Endothelial cell of umbilical vein (primary cell): ENCODE results near the gene OR2M3. TPM values are rescaled to one million over a fixed set of nuclear protein-coding genes. Genes with fewer than 3 reads are reported as not detected.

ENCODE experiments used
- BruUV-seq: library from RNA; stranded (reverse); fragments of 400-500 nt; replicated peaks from 2 replicates; lab custom pipeline; 2021; lab: Mats Ljungman, UMichigan
- CTCF ChIA-PET: fragments of 300-600, 350-600 bp; sonication (Branson Sonifier 250); formaldehyde crosslinking; loops from one replicate; lab custom pipeline; 2021; ENCODE audit warnings: antibody characterized with exemption, inconsistent platforms; lab: Charles Lee
- POLR2A ChIA-PET: fragments of 300-600, 350-600 bp; sonication (Branson Sonifier 250); formaldehyde crosslinking; loops from one replicate; lab custom pipeline; 2021; ENCODE audit warnings: antibody characterized with exemption, inconsistent platforms; lab: Charles Lee
- DNase-seq: peaks from one replicate; pipeline ENCODE4 v3.0.0-alpha.2; 2011; ENCODE audit warnings: low read depth, low spot score
- FAIRE-seq: peaks from 2 replicates; lab custom pipeline; 2011; peaks lifted over from hg19 to GRCh38; lab: Jason Lieb, UNC
- H2AFZ ChIP-seq: 2 replicates; pipeline ENCODE4 v1.6.0; 2012; ENCODE audit warnings: low read depth, low read length, control low read depth, inconsistent platforms
- H3K27ac ChIP-seq: 2 replicates; pipeline ENCODE4 v1.5.1; 2011; ENCODE audit warnings: low read depth, mild to moderate bottlenecking, control low read depth, low read length, moderate library complexity; ENCODE audit not compliant: insufficient read depth
- H3K27me3 ChIP-seq, 2 experiments: 2 replicates each; pipeline versions ENCODE4 v1.6.0 to v1.6.1; 2011; ENCODE audit warnings: low read length in 2 of 2, mixed read lengths in 1 of 2; ENCODE audit not compliant: control insufficient read depth in 2 of 2, insufficient read depth in 2 of 2
- H3K36me3 ChIP-seq, 2 experiments: 2 replicates in 1 of 2; 3 replicates in 1 of 2; pipeline ENCODE4 v1.5.1; 2011; ENCODE audit warnings: low read length in 2 of 2, mild to moderate bottlenecking in 1 of 2, moderate library complexity in 1 of 2; ENCODE audit not compliant: control insufficient read depth in 2 of 2, insufficient read depth in 2 of 2; ENCODE audit errors: extremely low read depth in 1 of 2
- H3K4me1 ChIP-seq: 3 replicates; pipeline ENCODE4 v1.5.1; 2011; ENCODE audit warnings: mild to moderate bottlenecking, low read length; ENCODE audit not compliant: control insufficient read depth, insufficient read depth; ENCODE audit errors: extremely low read depth
- H3K4me2 ChIP-seq: 2 replicates; pipeline ENCODE4 v1.6.1; 2011; ENCODE audit warnings: low read length, control low read depth, mixed read lengths; ENCODE audit not compliant: insufficient read depth
- H3K4me3 ChIP-seq, 3 experiments: fragments of 200-600 bp in 1 of 3; sonication (generic), shearing (Covaris generic) in 1 of 3; replicated peaks in 1 of 3; 2 replicates each; pipeline ENCODE4 v1.5.1; 2011 to 2016; ENCODE audit warnings: control low read depth in 3 of 3, low read length in 3 of 3, mild to moderate bottlenecking in 2 of 3, inconsistent platforms in 1 of 3, low read depth in 1 of 3, moderate library complexity in 1 of 3; ENCODE audit not compliant: insufficient read depth in 1 of 3
- H3K79me2 ChIP-seq: 2 replicates; pipeline ENCODE4 v1.6.0; 2012; ENCODE audit warnings: low read length, inconsistent platforms; ENCODE audit not compliant: control insufficient read depth, insufficient read depth
- H3K9ac ChIP-seq: replicated peaks from 2 replicates; pipeline ENCODE3; 2011; ENCODE audit warnings: low read length, control low read depth; ENCODE audit not compliant: insufficient read depth; ENCODE audit errors: extremely low read depth
- H3K9me1 ChIP-seq: replicated peaks from 3 replicates; pipeline ENCODE4 v1.6.0; 2011; ENCODE audit warnings: mild to moderate bottlenecking, low read length; ENCODE audit not compliant: control insufficient read depth, insufficient read depth; ENCODE audit errors: extremely low read depth
- H3K9me3 ChIP-seq: replicated peaks from 2 replicates; pipeline ENCODE4 v1.5.1; 2012; ENCODE audit warnings: low read length, inconsistent platforms; ENCODE audit not compliant: control insufficient read depth, insufficient read depth
- H4K20me1 ChIP-seq: replicated peaks from 2 replicates; pipeline ENCODE3; 2011; ENCODE audit warnings: mild to moderate bottlenecking, low read length; ENCODE audit not compliant: control insufficient read depth, insufficient read depth; ENCODE audit errors: extremely low read depth
- EZH2 ChIP-seq: IDR thresholded peaks from 2 replicates; pipeline ENCODE4 v1.6.1; 2012; ENCODE audit warnings: borderline replicate concordance, low read depth, mild to moderate bottlenecking, moderate library complexity, low read length, inconsistent platforms; ENCODE audit not compliant: severe bottlenecking
- FOS ChIP-seq: IDR thresholded peaks from 2 replicates; pipeline ENCODE4 v1.6.1; 2011; ENCODE audit warnings: mild to moderate bottlenecking, low read length, moderate library complexity, borderline replicate concordance; ENCODE audit not compliant: insufficient read depth
- GATA2 ChIP-seq: IDR thresholded peaks from 2 replicates; pipeline ENCODE4 v1.7.0; 2011; ENCODE audit warnings: low read depth, mild to moderate bottlenecking, moderate library complexity, mixed read lengths, low read length; ENCODE audit not compliant: insufficient read length, insufficient read depth
- JUN ChIP-seq: IDR thresholded peaks from 2 replicates; pipeline ENCODE4 v1.6.1; 2011; ENCODE audit warnings: borderline replicate concordance, low read depth; ENCODE audit not compliant: insufficient read length, insufficient read depth
- MYC ChIP-seq: IDR thresholded peaks from one replicate; pipeline ENCODE4 v1.6.1; 2011; ENCODE audit warnings: mild to moderate bottlenecking, low read depth, low read length
- POLR2A ChIP-seq: IDR thresholded peaks from 2 replicates; pipeline ENCODE4 v1.6.1; 2012; ENCODE audit warnings: low read depth, mild to moderate bottlenecking, control low read depth, low read length
- POLR2AphosphoS5 ChIP-seq: IDR thresholded peaks from 2 replicates; pipeline ENCODE4 v1.6.1; 2012; ENCODE audit warnings: low read depth, mild to moderate bottlenecking, control low read depth, low read length, moderate library complexity; ENCODE audit not compliant: insufficient read depth
- dilution Hi-C: fragments of 300-500 bp; cut with MboI; formaldehyde crosslinking; loops from one replicate; pipeline ENCODE4 v1.15.0; 2019; ENCODE audit warnings: low sequenced_read_pairs; ENCODE audit not compliant: extremely low pct_ligation_motif_present
- intact Hi-C: fragments of 100-400 bp; cut with micrococcal nuclease; formaldehyde crosslinking; loops from one replicate; pipeline ENCODE4 v1.10.0; 2022
- polyA plus RNA-seq, 4 experiments: library from polyadenylated mRNA; depleted of rRNA in 3 of 4; stranded (reverse) in 3 of 4; unstranded in 1 of 4; fragments of >200 nt; gene quantifications; 2 replicates each; pipeline versions ENCODE4 v1.2.1 to v1.2.3, GENCODE V29; 2011 to 2012; ENCODE audit warnings: missing spikeins in 1 of 4
- total RNA-seq: library from RNA; stranded (reverse); gene quantifications from 2 replicates; pipeline ENCODE4 v1.2.3, GENCODE V29; 2021
- TF ChIP-seq, protein P1 (sequence below), 2 donors: IDR thresholded peaks; 1 replicate in 1 of 2; 2 replicates in 1 of 2; pipeline ENCODE4 v1.5.1; 2011; ENCODE audit warnings: low read length in 2 of 2, mild to moderate bottlenecking in 2 of 2, moderate library complexity in 2 of 2, control low read depth in 1 of 2, inconsistent platforms in 1 of 2, low read depth in 1 of 2; ENCODE audit not compliant: insufficient read depth in 1 of 2; ENCODE audit errors: extremely low read depth in 1 of 2
- TF ChIP-seq, protein P2 (sequence below): IDR thresholded peaks from 2 replicates; pipeline ENCODE4 v1.6.1; 2011; ENCODE audit not compliant: insufficient read depth, insufficient read length

OR2M3 gene
- total and polyA plus RNA-seq, 2 donors (not counting 3 experiments of a cell fraction or from before 2014, with no cell fraction given) = not detected

DNA sequence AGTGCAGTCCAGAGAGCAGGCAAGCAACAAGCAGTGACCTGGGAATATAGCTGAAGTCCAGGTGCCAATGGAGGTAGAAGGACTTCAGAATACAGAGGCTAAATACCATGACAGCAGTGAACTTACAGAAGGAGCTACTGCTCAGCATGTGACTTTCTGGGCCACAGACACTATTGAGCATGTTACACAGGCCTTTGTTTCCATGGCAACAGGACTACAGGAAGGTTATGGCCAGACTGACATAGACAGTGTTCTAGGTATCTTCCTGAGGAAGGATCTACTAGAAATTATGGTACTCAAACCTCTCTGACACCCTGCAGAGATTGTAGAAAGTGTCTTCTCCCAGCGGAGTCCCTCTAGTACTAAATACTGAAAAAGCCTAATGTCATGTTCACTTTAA is 41.1 kb upstream of the OR2M3 start:
- Histone ChIP-seq H3K4me3 (no peak overlapping the region), H3K9me1 (no peaks in the 10 kb centered on the region), H3K4me2 (no peak overlapping the region), H2AFZ (no peak overlapping the region), H3K79me2 (no peaks in the 10 kb centered on the region), H3K4me1 (no peaks in the 10 kb centered on the region), H3K27me3 (no peaks in the 10 kb centered on the region), H3K27ac (no peak overlapping the region), H3K36me3 (no peaks in the 10 kb centered on the region), H4K20me1 (no peaks in the 10 kb centered on the region), H3K9ac (no peak overlapping the region), H3K9me3 (peaks cover 4% of the 10 kb centered on the region)
- TF ChIP-seq, protein P1, sequence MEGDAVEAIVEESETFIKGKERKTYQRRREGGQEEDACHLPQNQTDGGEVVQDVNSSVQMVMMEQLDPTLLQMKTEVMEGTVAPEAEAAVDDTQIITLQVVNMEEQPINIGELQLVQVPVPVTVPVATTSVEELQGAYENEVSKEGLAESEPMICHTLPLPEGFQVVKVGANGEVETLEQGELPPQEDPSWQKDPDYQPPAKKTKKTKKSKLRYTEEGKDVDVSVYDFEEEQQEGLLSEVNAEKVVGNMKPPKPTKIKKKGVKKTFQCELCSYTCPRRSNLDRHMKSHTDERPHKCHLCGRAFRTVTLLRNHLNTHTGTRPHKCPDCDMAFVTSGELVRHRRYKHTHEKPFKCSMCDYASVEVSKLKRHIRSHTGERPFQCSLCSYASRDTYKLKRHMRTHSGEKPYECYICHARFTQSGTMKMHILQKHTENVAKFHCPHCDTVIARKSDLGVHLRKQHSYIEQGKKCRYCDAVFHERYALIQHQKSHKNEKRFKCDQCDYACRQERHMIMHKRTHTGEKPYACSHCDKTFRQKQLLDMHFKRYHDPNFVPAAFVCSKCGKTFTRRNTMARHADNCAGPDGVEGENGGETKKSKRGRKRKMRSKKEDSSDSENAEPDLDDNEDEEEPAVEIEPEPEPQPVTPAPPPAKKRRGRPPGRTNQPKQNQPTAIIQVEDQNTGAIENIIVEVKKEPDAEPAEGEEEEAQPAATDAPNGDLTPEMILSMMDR (IDR thresholded peaks at IDR 0.05; ENCODE audit: extremely low read depth in 1 of 2, insufficient read depth in 1 of 2, low read depth in 1 of 2, low read length in 2 of 2) = no peak
- no peak for TF ChIP-seq EZH2
- no peak for TF ChIP-seq FOS
- TF ChIP-seq JUN = no peak
- no peak for TF ChIP-seq POLR2A
- no peak for TF ChIP-seq MYC
- TF ChIP-seq POLR2AphosphoS5 = no peak
- no peak for TF ChIP-seq GATA2
- TF ChIP-seq, protein P2, sequence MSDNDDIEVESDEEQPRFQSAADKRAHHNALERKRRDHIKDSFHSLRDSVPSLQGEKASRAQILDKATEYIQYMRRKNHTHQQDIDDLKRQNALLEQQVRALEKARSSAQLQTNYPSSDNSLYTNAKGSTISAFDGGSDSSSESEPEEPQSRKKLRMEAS = no peak
- DNase-seq = no peak
- ChIA-PET CTCF (no interaction called here), POLR2A (no interaction called here)
- intact Hi-C loops (no loop called here), dilution Hi-C loops (no loop called here)
- no peak for FAIRE-seq
- no TSS peak for BruUV-seq
